HepG2 (cell line): ENCODE data around the gene PAIP1. TPM values are rescaled to one million over a fixed set of nuclear protein-coding genes. Genes with fewer than 3 reads are reported as not detected.

Experiments used
- ATF4 ChIP-seq, 2 experiments: fragments of 450-650 bp in 1 of 2; sonication (generic) in 1 of 2; formaldehyde crosslinking; IDR thresholded peaks; 2 replicates each; pipeline versions ENCODE4 v1.5.0 to v1.8.0; 2020 to 2022; ENCODE audit warnings: mild to moderate bottlenecking in 1 of 2, missing genetic modification reagents in 1 of 2
- CCAR2 ChIP-seq: fragments of 200-400 bp; formaldehyde crosslinking; optimal IDR thresholded peaks from 2 replicates; pipeline ENCODE3; 2018; ENCODE audit warnings: low read depth, mild to moderate bottlenecking, low read length, moderate library complexity
- DRAP1 ChIP-seq: IDR thresholded peaks from 2 replicates; pipeline ENCODE4 v1.6.1; 2016; ENCODE audit warnings: missing genetic modification reagents, missing compliant biosample characterization
- ETS1 ChIP-seq: sonication (generic); formaldehyde crosslinking; IDR thresholded peaks from 2 replicates; pipeline ENCODE4 v1.4.0; 2020; ENCODE audit warnings: missing genetic modification reagents
- GATAD1 ChIP-seq: IDR thresholded peaks from 2 replicates; pipeline ENCODE4 v1.6.1; 2016; ENCODE audit warnings: missing genetic modification reagents, missing compliant biosample characterization
- HNF4A ChIP-seq: sonication (generic); formaldehyde crosslinking; IDR thresholded peaks from 2 replicates; pipeline ENCODE4 v1.4.0; 2020; ENCODE audit warnings: missing genetic modification reagents
- KAT8 ChIP-seq: IDR thresholded peaks from 2 replicates; pipeline ENCODE4 v1.6.1; 2016; ENCODE audit warnings: missing genetic modification reagents, missing compliant biosample characterization
- KMT2B ChIP-seq: IDR thresholded peaks from 2 replicates; pipeline ENCODE4 v1.6.1; 2016; ENCODE audit warnings: missing genetic modification reagents, missing compliant biosample characterization
- MAX ChIP-seq: IDR thresholded peaks from 2 replicates; pipeline ENCODE4 v1.6.1; 2012; ENCODE audit warnings: inconsistent platforms
- MED1 ChIP-seq: sonication (generic); formaldehyde crosslinking; IDR thresholded peaks from 2 replicates; pipeline ENCODE4 v1.4.0; 2020; ENCODE audit warnings: missing genetic modification reagents
- MLLT10 ChIP-seq: sonication (generic); formaldehyde crosslinking; IDR thresholded peaks from 2 replicates; pipeline ENCODE4 v1.4.0; 2020; ENCODE audit warnings: missing genetic modification reagents
- NKX3-1 ChIP-seq: sonication (generic); formaldehyde crosslinking; IDR thresholded peaks from 2 replicates; pipeline ENCODE4 v1.5.0; 2020; ENCODE audit warnings: missing genetic modification reagents
- NR2F6 ChIP-seq, 2 experiments: IDR thresholded peaks; 2 replicates each; pipeline ENCODE4 v1.6.1; 2016; ENCODE audit warnings: antibody characterized with exemption in 1 of 2, mild to moderate bottlenecking in 1 of 2
- RFX5 ChIP-seq: IDR thresholded peaks from 2 replicates; pipeline ENCODE4 v1.6.1; 2011; ENCODE audit warnings: low read depth, low read length, improper control_type of control experiment
- TCF12 ChIP-seq, 2 experiments: fragments of 450-650 bp in 1 of 2; sonication (generic) in 1 of 2; formaldehyde crosslinking in 1 of 2; IDR thresholded peaks; 2 replicates each; pipeline versions ENCODE4 v1.6.1 to v1.8.0; 2017 to 2022; ENCODE audit warnings: antibody characterized with exemption in 1 of 2, mild to moderate bottlenecking in 1 of 2, missing genetic modification reagents in 1 of 2, moderate library complexity in 1 of 2
- TERF1 ChIP-seq: sonication (generic); formaldehyde crosslinking; IDR thresholded peaks from 2 replicates; pipeline ENCODE4 v1.8.0; 2022; ENCODE audit warnings: mild to moderate bottlenecking, missing genetic modification reagents, moderate library complexity
- TFDP1 ChIP-seq: IDR thresholded peaks from 2 replicates; pipeline ENCODE4 v1.6.1; 2016; ENCODE audit warnings: missing compliant biosample characterization, missing genetic modification reagents, borderline replicate concordance
- WIZ ChIP-seq: sonication (generic); formaldehyde crosslinking; IDR thresholded peaks from 2 replicates; pipeline ENCODE4 v1.5.1; 2020; ENCODE audit warnings: mild to moderate bottlenecking, missing genetic modification reagents
- ZFX ChIP-seq: sonication (generic); formaldehyde crosslinking; IDR thresholded peaks from 2 replicates; pipeline ENCODE4 v1.4.0; 2020; ENCODE audit warnings: mild to moderate bottlenecking, low read depth, missing genetic modification reagents, moderate library complexity
- ZMYM4 ChIP-seq: sonication (generic); formaldehyde crosslinking; IDR thresholded peaks from 2 replicates; pipeline ENCODE4 v1.8.1; 2023; ENCODE audit warnings: mild to moderate bottlenecking, missing genetic modification reagents
- ZNF446 ChIP-seq: sonication (generic); formaldehyde crosslinking; IDR thresholded peaks from 2 replicates; pipeline ENCODE4 v1.5.0; 2020; ENCODE audit warnings: mild to moderate bottlenecking, missing genetic modification reagents
- ZNF546 ChIP-seq: sonication (generic); formaldehyde crosslinking; conservative IDR thresholded peaks from 2 replicates; pipeline ENCODE4 v1.8.1; 2023; ENCODE audit warnings: mild to moderate bottlenecking, missing genetic modification reagents
- ZNF629 ChIP-seq: sonication (generic); formaldehyde crosslinking; conservative IDR thresholded peaks from 2 replicates; pipeline ENCODE4 v1.5.0; 2020; ENCODE audit warnings: missing genetic modification reagents
- ZNF720 ChIP-seq: sonication (generic); formaldehyde crosslinking; IDR thresholded peaks from 2 replicates; pipeline ENCODE4 v1.4.0; 2020; ENCODE audit warnings: missing genetic modification reagents
- ZNF816 ChIP-seq: sonication (generic); formaldehyde crosslinking; IDR thresholded peaks from 2 replicates; pipeline ENCODE4 v1.8.0; 2022; ENCODE audit warnings: missing genetic modification reagents, mild to moderate bottlenecking, borderline replicate concordance
- polyA plus RNA-seq, 8 experiments: library from polyadenylated mRNA; depleted of rRNA in 3 of 8; stranded (reverse) in 7 of 8; unstranded in 1 of 8; fragments of >200 nt; fragmentation: Illumina TruSeq in 4 of 8; extraction: Trizol in 4 of 8; gene quantifications; 2 replicates each; pipeline versions ENCODE4 v1.2.1 to v1.2.3, GENCODE V29; 2011 to 2016; ENCODE audit warnings: low read depth in 4 of 8, missing spikeins in 1 of 8, mixed read lengths in 1 of 8; ENCODE audit not compliant: insufficient read depth in 1 of 8
- total RNA-seq, 5 experiments: library from RNA; depleted of rRNA; stranded (reverse); fragments of >200 nt; fragmentation: Illumina TruSeq; extraction: Trizol; gene quantifications; 2 replicates each; pipeline ENCODE4 v1.2.3, GENCODE V29; 2016; ENCODE audit warnings: low read depth in 1 of 5

The PAIP1 gene
- total and polyA plus RNA-seq, 2 of the 13 experiments (the other 11 are each of a cell fraction or from before 2014, with no cell fraction given), result 96.6 to 116 TPM

GRCh38 chr5:43556857-43557542 lies at the start of gene PAIP1 (continued):
- 0 out of 2 replicates have a peak, but pooled peaks have one; percentile 58 for TF ChIP-seq ETS1
- TF ChIP-seq ZMYM4 (CRISPR knock-in tag), result peak; percentile 91
- TF ChIP-seq RFX5, result no peak
- no peak for TF ChIP-seq ZNF720 (CRISPR knock-in tag)
- TF ChIP-seq HNF4A, result peak; percentile 24; the same call in 1 of the 2 replicates
- no peak for TF ChIP-seq ATF4 (CRISPR knock-in tag; IDR thresholded peaks at IDR 0.05)
- TF ChIP-seq TCF12 (IDR thresholded peaks at IDR 0.05), result no peak
- peak; percentile 18; the same call in 1 of the 2 replicates for TF ChIP-seq TCF12 (CRISPR knock-in tag; IDR thresholded peaks at IDR 0.05)
- TF ChIP-seq GATAD1 (CRISPR knock-in tag), result peak; percentile 58
- TF ChIP-seq ZNF446, result peak; percentile 90
- TF ChIP-seq TERF1 (CRISPR knock-in tag), result 0 out of 2 replicates have a peak, but pooled peaks have one; percentile 50
- TF ChIP-seq ZNF546 (CRISPR knock-in tag), result peak; percentile 91
- TF ChIP-seq NKX3-1 (CRISPR knock-in tag), result 0 out of 2 replicates have a peak, but pooled peaks have one; percentile 5
- TF ChIP-seq DRAP1, result peak; percentile 17; the same call in 1 of the 2 replicates
- TF ChIP-seq ZNF816, result peak; percentile 66; the same call in 1 of the 2 replicates
- peak; percentile 62; the same call in 1 of the 2 replicates for TF ChIP-seq ZFX (CRISPR knock-in tag)
- peak; percentile 54 for TF ChIP-seq MAX
- no peak for TF ChIP-seq CCAR2
- TF ChIP-seq TFDP1, result peak; percentile 23; the same call in 1 of the 2 replicates
- TF ChIP-seq KAT8 (CRISPR knock-in tag), result peak; percentile 11; the same call in 1 of the 2 replicates
- no peak for TF ChIP-seq NR2F6 (IDR thresholded peaks at IDR 0.05)
- no peak for TF ChIP-seq NR2F6 (CRISPR knock-in tag; IDR thresholded peaks at IDR 0.05)
- no peak for TF ChIP-seq ZNF629
- peak; percentile 42; the same call in 1 of the 2 replicates for TF ChIP-seq KMT2B (CRISPR knock-in tag)
- TF ChIP-seq WIZ (CRISPR knock-in tag), result peak; percentile 47; the same call in 1 of the 2 replicates
- no peak for TF ChIP-seq MLLT10 (CRISPR knock-in tag)
- TF ChIP-seq MED1 (CRISPR knock-in tag), result peak; percentile 18; the same call in 1 of the 2 replicates
